ENCODE data around the gene ARHGAP42. TPM values are rescaled to one million over a fixed set of nuclear protein-coding genes. Genes with fewer than 3 reads are reported as not detected.
A peak's percentile ranks its signal among the peaks of the same experiment; 100 is the strongest.

Gene ARHGAP42
- total and polyA plus RNA-seq, 4 donors = 15.6 to 37.7 (median 30.5) TPM

- Histone ChIP-seq H3K4me1 (ENCODE audit: control insufficient read depth, insufficient read depth, low read length) (no peaks in the 10 kb centered on the region), H3K27ac (ENCODE audit: low read depth, low read length) (no peak overlapping the region), H3K4me3 (ENCODE audit: low read depth, low read length) (no peak overlapping the region), H3K27me3 (ENCODE audit: control insufficient read depth, insufficient read depth, low read length) (no peaks in the 10 kb centered on the region), H3K36me3 (ENCODE audit: control insufficient read depth, insufficient read depth, low read length) (no peaks in the 10 kb centered on the region), H3K9me3 (ENCODE audit: control insufficient read depth, insufficient read depth, low read length) (no peaks in the 10 kb centered on the region)
- no peak for DNase-seq (ENCODE audit: low read depth in 4 of 6, low spot score in 6 of 6)
- WGBS (ENCODE audit: insufficient coverage) = 14% methylated on average over 1 of the region's 4 CpGs
These were observed 283.4 kb downstream of the ARHGAP42 start for GRCh38 chr11:100970283-100971164.

GRCh38 chr11:100972046-100972445 lies 285.0 kb downstream of the ARHGAP42 start:
- DNase-seq (ENCODE audit: low read depth in 4 of 6, low spot score in 6 of 6) = no peak
- WGBS (ENCODE audit: insufficient coverage) = 89% methylated on average over 4 of the region's 6 CpGs
- Histone ChIP-seq H3K27me3 (ENCODE audit: control insufficient read depth, insufficient read depth, low read length) (no peaks in the 10 kb centered on the region), H3K36me3 (ENCODE audit: control insufficient read depth, insufficient read depth, low read length) (no peaks in the 10 kb centered on the region), H3K4me1 (ENCODE audit: control insufficient read depth, insufficient read depth, low read length) (no peaks in the 10 kb centered on the region), H3K27ac (ENCODE audit: low read depth, low read length) (no peak overlapping the region), H3K4me3 (ENCODE audit: low read depth, low read length) (no peak overlapping the region), H3K9me3 (ENCODE audit: control insufficient read depth, insufficient read depth, low read length) (no peaks in the 10 kb centered on the region)

GRCh38 chr11:100978442-100978841 lies 291.4 kb downstream of the ARHGAP42 start:
- DNase-seq (ENCODE audit: low read depth in 4 of 6, low spot score in 6 of 6) = peak in 1 of 6 donors; percentile 34

DNA sequence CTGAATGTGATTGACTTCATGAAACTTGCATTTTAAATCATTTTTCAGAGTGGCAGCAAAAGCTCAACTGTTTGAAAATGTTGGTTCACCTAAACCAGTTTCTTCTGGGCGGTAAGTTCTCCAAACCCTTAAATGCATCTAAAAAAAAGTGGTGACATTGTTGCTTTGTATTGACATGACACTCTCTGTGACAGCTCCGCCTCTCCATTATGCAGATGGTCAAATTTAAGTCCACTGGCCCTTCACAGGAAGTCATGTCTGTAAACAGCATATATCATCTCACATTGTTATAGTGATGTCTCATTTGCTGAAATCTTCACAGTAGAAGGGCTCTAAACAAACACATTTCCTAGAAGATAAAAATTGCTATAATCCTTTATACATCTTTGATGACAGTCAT lies 291.9 kb downstream of the ARHGAP42 start:
- no peaks in the 10 kb centered on the region for H3K9me3 ChIP-seq (ENCODE audit: control insufficient read depth, insufficient read depth, low read length)
- no CpG with 5 or more reads among the region's 2 CpGs for WGBS (ENCODE audit: insufficient coverage)
- no peak for DNase-seq (ENCODE audit: low read depth in 4 of 6, low spot score in 6 of 6)
- no peaks in the 10 kb centered on the region for H3K27me3 ChIP-seq (ENCODE audit: control insufficient read depth, insufficient read depth, low read length)
- H3K27ac ChIP-seq (ENCODE audit: low read depth, low read length) = no peak overlapping the region
- no peaks in the 10 kb centered on the region for H3K4me1 ChIP-seq (ENCODE audit: control insufficient read depth, insufficient read depth, low read length)
- no peaks in the 10 kb centered on the region for H3K36me3 ChIP-seq (ENCODE audit: control insufficient read depth, insufficient read depth, low read length)
- no peak overlapping the region for H3K4me3 ChIP-seq (ENCODE audit: low read depth, low read length)

More at GRCh38 chr11:100978442-100978841, 291.4 kb downstream of the ARHGAP42 start:
- Histone ChIP-seq H3K36me3 (ENCODE audit: control insufficient read depth, insufficient read depth, low read length) (no peaks in the 10 kb centered on the region), H3K9me3 (ENCODE audit: control insufficient read depth, insufficient read depth, low read length) (no peaks in the 10 kb centered on the region), H3K4me1 (ENCODE audit: control insufficient read depth, insufficient read depth, low read length) (no peaks in the 10 kb centered on the region), H3K27me3 (ENCODE audit: control insufficient read depth, insufficient read depth, low read length) (no peaks in the 10 kb centered on the region), H3K27ac (ENCODE audit: low read depth, low read length) (no peak overlapping the region), H3K4me3 (ENCODE audit: low read depth, low read length) (no peak overlapping the region)
- WGBS (ENCODE audit: insufficient coverage) = 15% methylated on average over 2 of the region's 2 CpGs

DNA sequence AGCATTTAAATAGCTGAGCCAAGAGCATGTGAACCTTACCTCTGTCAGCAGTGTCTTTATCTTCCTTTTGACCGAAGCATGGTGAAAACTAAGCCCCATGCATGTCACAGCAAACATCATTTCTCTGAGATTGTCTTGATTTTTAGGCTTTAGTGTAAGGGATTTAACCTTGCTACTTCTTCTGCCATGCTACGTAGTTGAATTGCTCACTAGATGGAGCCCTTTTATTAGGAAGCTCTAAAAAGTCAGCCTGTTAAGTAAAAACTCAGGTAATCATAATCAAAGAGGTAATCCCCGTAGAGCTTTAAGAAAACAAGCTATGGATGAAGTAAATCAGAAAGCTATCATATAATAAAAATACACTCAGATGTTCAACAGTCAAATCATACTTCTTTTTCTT lies 293.1 kb downstream of the ARHGAP42 start:
- peak in 4 of 6 donors; percentile 8 to 80 (median 26) for DNase-seq (ENCODE audit: low read depth in 4 of 6, low spot score in 6 of 6)
- Histone ChIP-seq H3K4me3 (ENCODE audit: low read depth, low read length) (no peak overlapping the region), H3K9me3 (ENCODE audit: control insufficient read depth, insufficient read depth, low read length) (no peaks in the 10 kb centered on the region), H3K4me1 (ENCODE audit: control insufficient read depth, insufficient read depth, low read length) (no peaks in the 10 kb centered on the region), H3K36me3 (ENCODE audit: control insufficient read depth, insufficient read depth, low read length) (no peaks in the 10 kb centered on the region), H3K27ac (ENCODE audit: low read depth, low read length) (no peak overlapping the region), H3K27me3 (ENCODE audit: control insufficient read depth, insufficient read depth, low read length) (no peaks in the 10 kb centered on the region)
- no CpG with 5 or more reads among the region's 3 CpGs for WGBS (ENCODE audit: insufficient coverage)

GRCh38 chr11:100981196-100981824 lies 294.2 kb downstream of the ARHGAP42 start:
- Histone ChIP-seq H3K4me3 (ENCODE audit: low read depth, low read length) (no peak overlapping the region), H3K9me3 (ENCODE audit: control insufficient read depth, insufficient read depth, low read length) (no peaks in the 10 kb centered on the region), H3K27ac (ENCODE audit: low read depth, low read length) (no peak overlapping the region), H3K27me3 (ENCODE audit: control insufficient read depth, insufficient read depth, low read length) (no peaks in the 10 kb centered on the region), H3K36me3 (ENCODE audit: control insufficient read depth, insufficient read depth, low read length) (no peaks in the 10 kb centered on the region), H3K4me1 (ENCODE audit: control insufficient read depth, insufficient read depth, low read length) (no peaks in the 10 kb centered on the region)
- WGBS (ENCODE audit: insufficient coverage) = no CpG with 5 or more reads among the region's 1 CpG
- no peak for DNase-seq (ENCODE audit: low read depth in 4 of 6, low spot score in 6 of 6)

DNA sequence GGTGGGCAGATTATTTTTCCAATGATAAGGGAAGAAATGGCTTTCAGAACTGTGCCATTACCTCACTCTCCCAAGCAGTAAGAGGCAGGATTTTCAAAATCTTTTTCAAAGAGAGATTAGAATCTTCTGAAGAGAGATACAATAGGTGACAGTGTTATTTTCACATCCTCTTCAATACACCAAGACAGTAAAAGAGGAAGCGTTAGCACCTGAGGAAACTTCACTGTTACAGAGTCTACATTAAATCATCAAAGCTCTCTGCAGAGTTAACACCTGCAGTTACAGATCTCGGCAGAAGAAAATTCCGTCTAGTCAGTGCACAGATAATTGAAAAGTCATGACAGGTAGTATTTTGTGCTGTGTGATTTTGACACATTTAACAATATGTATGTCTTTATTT lies 297.6 kb downstream of the ARHGAP42 start:
- Histone ChIP-seq H3K27me3 (ENCODE audit: control insufficient read depth, insufficient read depth, low read length) (no peaks in the 10 kb centered on the region), H3K9me3 (ENCODE audit: control insufficient read depth, insufficient read depth, low read length) (no peaks in the 10 kb centered on the region), H3K4me3 (ENCODE audit: low read depth, low read length) (no peak overlapping the region), H3K36me3 (ENCODE audit: control insufficient read depth, insufficient read depth, low read length) (no peaks in the 10 kb centered on the region), H3K27ac (ENCODE audit: low read depth, low read length) (no peak overlapping the region), H3K4me1 (ENCODE audit: control insufficient read depth, insufficient read depth, low read length) (no peaks in the 10 kb centered on the region)
- no CpG with 5 or more reads among the region's 3 CpGs for WGBS (ENCODE audit: insufficient coverage)
- no peak for DNase-seq (ENCODE audit: low read depth in 4 of 6, low spot score in 6 of 6)

DNA sequence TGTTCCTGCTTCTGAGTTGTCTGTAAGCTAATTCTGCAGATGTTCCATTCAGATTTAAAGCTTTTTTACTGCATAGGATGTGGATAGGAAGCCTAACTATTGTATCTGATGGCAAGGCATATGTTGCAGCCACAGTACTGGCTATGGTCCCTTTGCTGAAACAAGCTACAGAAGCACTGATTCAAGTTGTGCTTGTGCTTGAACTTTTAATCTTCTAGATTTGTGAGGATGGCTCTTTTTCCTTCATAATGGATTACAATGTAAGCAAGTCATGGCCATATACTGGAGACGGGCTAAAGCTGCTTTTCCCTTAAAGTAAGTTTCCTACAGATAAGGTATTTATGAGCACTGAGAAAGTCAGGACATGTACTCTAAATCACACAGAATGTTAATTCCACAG lies 303.8 kb downstream of the ARHGAP42 start:
- no peak overlapping the region for H3K27ac ChIP-seq (ENCODE audit: low read depth, low read length)
- DNase-seq (ENCODE audit: low read depth in 4 of 6, low spot score in 6 of 6) = peak in 1 of 6 donors; percentile 27
- no peaks in the 10 kb centered on the region for H3K27me3 ChIP-seq (ENCODE audit: control insufficient read depth, insufficient read depth, low read length)
- H3K4me1 ChIP-seq (ENCODE audit: control insufficient read depth, insufficient read depth, low read length) = no peaks in the 10 kb centered on the region
- WGBS (ENCODE audit: insufficient coverage) = no CpG with 5 or more reads among the region's 1 CpG
- H3K4me3 ChIP-seq (ENCODE audit: low read depth, low read length) = no peak overlapping the region
- no peaks in the 10 kb centered on the region for H3K9me3 ChIP-seq (ENCODE audit: control insufficient read depth, insufficient read depth, low read length)
- H3K36me3 ChIP-seq (ENCODE audit: control insufficient read depth, insufficient read depth, low read length) = no peaks in the 10 kb centered on the region

GRCh38 chr11:100991541-100991940 lies 304.5 kb downstream of the ARHGAP42 start:
- Histone ChIP-seq H3K9me3 (ENCODE audit: control insufficient read depth, insufficient read depth, low read length) (no peaks in the 10 kb centered on the region), H3K4me1 (ENCODE audit: control insufficient read depth, insufficient read depth, low read length) (no peaks in the 10 kb centered on the region), H3K4me3 (ENCODE audit: low read depth, low read length) (no peak overlapping the region), H3K27ac (ENCODE audit: low read depth, low read length) (no peak overlapping the region), H3K36me3 (ENCODE audit: control insufficient read depth, insufficient read depth, low read length) (no peaks in the 10 kb centered on the region), H3K27me3 (ENCODE audit: control insufficient read depth, insufficient read depth, low read length) (no peaks in the 10 kb centered on the region)
- 90% methylated on average over 2 of the region's 2 CpGs for WGBS (ENCODE audit: insufficient coverage)
- no peak for DNase-seq (ENCODE audit: low read depth in 4 of 6, low spot score in 6 of 6)

- H3K36me3 ChIP-seq (ENCODE audit: control insufficient read depth, insufficient read depth, low read length) = no peaks in the 10 kb centered on the region
- no peaks in the 10 kb centered on the region for H3K4me1 ChIP-seq (ENCODE audit: control insufficient read depth, insufficient read depth, low read length)
- H3K4me3 ChIP-seq (ENCODE audit: low read depth, low read length) = no peak overlapping the region
- no peaks in the 10 kb centered on the region for H3K27me3 ChIP-seq (ENCODE audit: control insufficient read depth, insufficient read depth, low read length)
- H3K9me3 ChIP-seq (ENCODE audit: control insufficient read depth, insufficient read depth, low read length) = no peaks in the 10 kb centered on the region
- no peak overlapping the region for H3K27ac ChIP-seq (ENCODE audit: low read depth, low read length)
- WGBS (ENCODE audit: insufficient coverage) = 100% methylated on average over 1 of the region's 2 CpGs
- no peak for DNase-seq (ENCODE audit: low read depth in 4 of 6, low spot score in 6 of 6)
These were observed 307.9 kb downstream of the ARHGAP42 start for GRCh38 chr11:100994966-100995365.

Measured in spinal cord (tissue), 10 donors.